ENCODE data around the gene SMC3.

Gene SMC3

GRCh38 chr10:110546077-110546476 is 21.4 kb upstream of the SMC3 start:
- DNase-seq (ENCODE audit: low read depth), result no peak

GRCh38 chr10:110546499-110547110 is 20.9 kb upstream of the SMC3 start:
- no peak for DNase-seq (ENCODE audit: low read depth)

- DNase-seq (ENCODE audit: low read depth), result no peak
Measured at GRCh38 chr10:110547139-110547761, 20.2 kb upstream of the SMC3 start.

GRCh38 chr10:110548002-110548401 is 19.5 kb upstream of the SMC3 start:
- no peak for DNase-seq (ENCODE audit: low read depth)

GRCh38 chr10:110549211-110549610 is 18.3 kb upstream of the SMC3 start:
- no peak for DNase-seq (ENCODE audit: low read depth)

GRCh38 chr10:110553905-110554304 is 13.6 kb upstream of the SMC3 start:
- DNase-seq (ENCODE audit: low read depth), result no peak

- DNase-seq (ENCODE audit: low read depth), result no peak
Measured at GRCh38 chr10:110556296-110556695, 11.2 kb upstream of the SMC3 start.

- DNase-seq (ENCODE audit: low read depth), result no peak
Measured at GRCh38 chr10:110556969-110557601, 10.4 kb upstream of the SMC3 start.

GRCh38 chr10:110558041-110558440 is 9.5 kb upstream of the SMC3 start:
- no peak for DNase-seq (ENCODE audit: low read depth)

GRCh38 chr10:110560012-110560411 is 7.5 kb upstream of the SMC3 start:
- no peak for DNase-seq (ENCODE audit: low read depth)

- no peak for DNase-seq (ENCODE audit: low read depth)
Measured at GRCh38 chr10:110561292-110561691, 6.2 kb upstream of the SMC3 start.

GRCh38 chr10:110562348-110562747 is 5.1 kb upstream of the SMC3 start:
- DNase-seq (ENCODE audit: low read depth), result no peak

GRCh38 chr10:110563132-110563531 is 4.4 kb upstream of the SMC3 start:
- no peak for DNase-seq (ENCODE audit: low read depth)

GRCh38 chr10:110566472-110567200 is 859 bp upstream of the SMC3 start:
- no peak for DNase-seq (ENCODE audit: low read depth)

GRCh38 chr10:110568055-110568735 is 700 bp downstream of the SMC3 start:
- no peak for DNase-seq (ENCODE audit: low read depth)

- no peak for DNase-seq (ENCODE audit: low read depth)
Measured at GRCh38 chr10:110569122-110569521, 1.6 kb downstream of the SMC3 start.

- no peak for DNase-seq (ENCODE audit: low read depth)
Measured at GRCh38 chr10:110569736-110570135, 2.2 kb downstream of the SMC3 start.

GRCh38 chr10:110571093-110571743 is 3.7 kb downstream of the SMC3 start:
- DNase-seq (ENCODE audit: low read depth), result no peak

- DNase-seq (ENCODE audit: low read depth), result no peak
Measured at GRCh38 chr10:110572862-110573261, 5.4 kb downstream of the SMC3 start.

- DNase-seq (ENCODE audit: low read depth), result no peak
Measured at GRCh38 chr10:110574420-110574819, 6.9 kb downstream of the SMC3 start.

GRCh38 chr10:110576220-110576619 is 8.7 kb downstream of the SMC3 start:
- DNase-seq (ENCODE audit: low read depth), result no peak

- DNase-seq (ENCODE audit: low read depth), result no peak
Measured at GRCh38 chr10:110577056-110577455, 9.6 kb downstream of the SMC3 start.
